Measurements from ENCODE around the gene TBX10.

GRCh38 chr11:67599149-67599548 lies 40.4 kb downstream of the TBX10 start:
- TF ChIP-seq, protein P1, sequence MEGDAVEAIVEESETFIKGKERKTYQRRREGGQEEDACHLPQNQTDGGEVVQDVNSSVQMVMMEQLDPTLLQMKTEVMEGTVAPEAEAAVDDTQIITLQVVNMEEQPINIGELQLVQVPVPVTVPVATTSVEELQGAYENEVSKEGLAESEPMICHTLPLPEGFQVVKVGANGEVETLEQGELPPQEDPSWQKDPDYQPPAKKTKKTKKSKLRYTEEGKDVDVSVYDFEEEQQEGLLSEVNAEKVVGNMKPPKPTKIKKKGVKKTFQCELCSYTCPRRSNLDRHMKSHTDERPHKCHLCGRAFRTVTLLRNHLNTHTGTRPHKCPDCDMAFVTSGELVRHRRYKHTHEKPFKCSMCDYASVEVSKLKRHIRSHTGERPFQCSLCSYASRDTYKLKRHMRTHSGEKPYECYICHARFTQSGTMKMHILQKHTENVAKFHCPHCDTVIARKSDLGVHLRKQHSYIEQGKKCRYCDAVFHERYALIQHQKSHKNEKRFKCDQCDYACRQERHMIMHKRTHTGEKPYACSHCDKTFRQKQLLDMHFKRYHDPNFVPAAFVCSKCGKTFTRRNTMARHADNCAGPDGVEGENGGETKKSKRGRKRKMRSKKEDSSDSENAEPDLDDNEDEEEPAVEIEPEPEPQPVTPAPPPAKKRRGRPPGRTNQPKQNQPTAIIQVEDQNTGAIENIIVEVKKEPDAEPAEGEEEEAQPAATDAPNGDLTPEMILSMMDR (IDR thresholded peaks at IDR 0.05): no peak
- no peak for TF ChIP-seq POLR2AphosphoS5 (IDR thresholded peaks at IDR 0.05)
- no peak for TF ChIP-seq EP300 (IDR thresholded peaks at IDR 0.05)
- TF ChIP-seq POLR2A (IDR thresholded peaks at IDR 0.05): no peak
